Activated CD4-positive, CD25-positive, alpha-beta regulatory T cell treated with anti-CD3 and anti-CD28 coated beads, Interleukin-2, amount 50 U/mL, for 24 hours (primary cell): Measurements from ENCODE around the gene SBF2.
"Not testable (repeated sequence)": the region's sequence is repeated elsewhere in the genome, so short reads cannot be mapped to it uniquely, and the experiment has no call there.

Experiments
- ATAC-seq, 2 donors: fragments of 150-1000 bp; cut with Tn5 transposase; one replicate each; pipeline ENCODE4 v1.10.0; 2021; ENCODE audit warnings: mild to moderate bottlenecking in 1 of 2, moderate library complexity in 1 of 2

Gene SBF2

GRCh38 chr11:10298342-10298741, 4.3 kb upstream of the SBF2 start:
- peak; percentile 95 to 97 for ATAC-seq

- ATAC-seq: no peak
Observed at GRCh38 chr11:10295064-10295901, 1.3 kb upstream of the SBF2 start.

- ATAC-seq: no peak
Observed at GRCh38 chr11:10294290-10294953, 403 bp upstream of the SBF2 start.

GRCh38 chr11:10291801-10292638, 2.0 kb downstream of the SBF2 start:
- no peak for ATAC-seq

GRCh38 chr11:10289765-10290380, 4.1 kb downstream of the SBF2 start:
- no peak for ATAC-seq

GRCh38 chr11:10288881-10289764, 4.9 kb downstream of the SBF2 start:
- ATAC-seq: no peak

GRCh38 chr11:10287766-10288715, 6.0 kb downstream of the SBF2 start:
- no peak for ATAC-seq

- ATAC-seq: no peak
Observed at GRCh38 chr11:10287140-10287539, 6.9 kb downstream of the SBF2 start.

- ATAC-seq: no peak
Observed at GRCh38 chr11:10285148-10285802, 8.7 kb downstream of the SBF2 start.

GRCh38 chr11:10283991-10284390, 10.0 kb downstream of the SBF2 start:
- no peak for ATAC-seq

- no peak for ATAC-seq
Observed at GRCh38 chr11:10282117-10282516, 11.9 kb downstream of the SBF2 start.

- no peak for ATAC-seq
Observed at GRCh38 chr11:10275714-10276113, 18.3 kb downstream of the SBF2 start.

- ATAC-seq: no peak
Observed at GRCh38 chr11:10274726-10275125, 19.3 kb downstream of the SBF2 start.

- ATAC-seq: no peak
Observed at GRCh38 chr11:10273738-10274137, 20.3 kb downstream of the SBF2 start.

GRCh38 chr11:10272132-10272531, 21.9 kb downstream of the SBF2 start:
- ATAC-seq: peak in 1 of 2 donors; percentile 48

- ATAC-seq: no peak
Observed at GRCh38 chr11:10268746-10269488, 25.1 kb downstream of the SBF2 start.

- ATAC-seq: no peak
Observed at GRCh38 chr11:10267821-10268220, 26.2 kb downstream of the SBF2 start.

- ATAC-seq: no peak
Observed at GRCh38 chr11:10265936-10266335, 28.1 kb downstream of the SBF2 start.

- ATAC-seq: not testable (repeated sequence)
Observed at GRCh38 chr11:10264716-10265115, 29.3 kb downstream of the SBF2 start.
